ENCODE results near the gene RINL.

Gene RINL

GRCh38 chr19:38877781-38878574 is at the start of gene RINL:
RINL (minus strand) TSS chr19:38878275; CDS start chr19:38876742, 1,533 bp downstream.
- peak; percentile 80 for DNase-seq

- DNase-seq, result peak; percentile 69
Observed at GRCh38 chr19:38924388-38924787, 46.3 kb upstream of the RINL start.

GRCh38 chr19:38922482-38922881 is 44.4 kb upstream of the RINL start:
- DNase-seq, result no peak

- no peak for DNase-seq
Observed at GRCh38 chr19:38921420-38922274, 43.6 kb upstream of the RINL start.

GRCh38 chr19:38920602-38921419 is 42.7 kb upstream of the RINL start:
- no peak for DNase-seq

GRCh38 chr19:38919837-38920601 is 41.9 kb upstream of the RINL start:
- no peak for DNase-seq

- DNase-seq, result no peak
Observed at GRCh38 chr19:38918526-38918925, 40.5 kb upstream of the RINL start.

GRCh38 chr19:38917921-38918491 is 39.9 kb upstream of the RINL start:
- DNase-seq, result no peak

GRCh38 chr19:38917516-38917915 is 39.4 kb upstream of the RINL start:
- DNase-seq, result no peak

- DNase-seq, result no peak
Observed at GRCh38 chr19:38915329-38916321, 37.5 kb upstream of the RINL start.

- no peak for DNase-seq
Observed at GRCh38 chr19:38913958-38914357, 35.9 kb upstream of the RINL start.

GRCh38 chr19:38912600-38913514 is 34.8 kb upstream of the RINL start:
- DNase-seq, result no peak

- no peak for DNase-seq
Observed at GRCh38 chr19:38911388-38912001, 33.4 kb upstream of the RINL start.

GRCh38 chr19:38910488-38910887 is 32.4 kb upstream of the RINL start:
- DNase-seq, result no peak

- no peak for DNase-seq
Observed at GRCh38 chr19:38908911-38909310, 30.8 kb upstream of the RINL start.

- no peak for DNase-seq
Observed at GRCh38 chr19:38907670-38908069, 29.6 kb upstream of the RINL start.

- DNase-seq, result no peak
Observed at GRCh38 chr19:38907227-38907626, 29.2 kb upstream of the RINL start.

GRCh38 chr19:38905620-38906019 is 27.5 kb upstream of the RINL start:
- no peak for DNase-seq
